Stomach smooth muscle (tissue), 2 donors: Measurements from ENCODE around the gene GEMIN5.

ENCODE experiments used
- H3K27ac ChIP-seq: one replicate; pipeline ENCODE4 v1.7.0; 2013; ENCODE audit warnings: mild to moderate bottlenecking, low read length, inconsistent platforms
- H3K27me3 ChIP-seq, 2 donors: one replicate each; pipeline ENCODE4 v1.7.0; 2013; ENCODE audit warnings: low read length in 2 of 2; ENCODE audit not compliant: insufficient read depth in 2 of 2, control insufficient read depth in 1 of 2
- H3K36me3 ChIP-seq, 2 donors: one replicate each; pipeline ENCODE4 v1.7.0; 2013; ENCODE audit warnings: low read length in 2 of 2; ENCODE audit not compliant: control insufficient read depth in 2 of 2, insufficient read depth in 2 of 2
- H3K4me1 ChIP-seq: one replicate; pipeline ENCODE4 v1.7.0; 2013; ENCODE audit warnings: low read length; ENCODE audit not compliant: control insufficient read depth, insufficient read depth
- H3K4me3 ChIP-seq, 2 donors: one replicate each; pipeline ENCODE4 v1.7.0; 2013; ENCODE audit warnings: low read length in 2 of 2
- H3K9ac ChIP-seq, 2 donors: one replicate each; pipeline ENCODE4 v1.7.0; 2013; ENCODE audit warnings: low read length in 2 of 2, mild to moderate bottlenecking in 1 of 2
- H3K9me3 ChIP-seq, 2 donors: one replicate each; pipeline ENCODE4 v1.7.0; 2013; ENCODE audit warnings: low read length in 2 of 2; ENCODE audit not compliant: control insufficient read depth in 2 of 2
- donor health status: healthy.
- donor health status: Pancreatic carcinoma.

The GEMIN5 gene

DNA sequence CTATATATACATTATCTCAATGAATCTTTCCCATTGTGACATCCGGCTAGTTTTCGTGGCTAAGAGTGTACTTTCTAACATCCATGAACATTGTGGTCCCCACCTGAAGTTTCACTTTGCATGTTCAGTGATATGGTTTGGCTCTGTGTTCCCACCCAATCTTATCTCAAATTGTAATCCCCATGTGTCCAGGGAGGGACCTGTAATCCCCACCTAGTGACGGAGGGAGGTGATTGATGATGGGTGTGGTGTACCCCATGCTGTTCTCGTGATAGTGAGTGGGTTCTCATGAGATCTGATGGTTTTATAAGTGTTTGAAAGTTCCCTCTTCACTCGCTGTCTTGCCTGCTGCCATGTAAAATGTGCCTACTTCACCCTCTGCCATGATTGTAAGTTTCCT is 30.9 kb upstream of the GEMIN5 start:
- Histone ChIP-seq H3K27me3 (no peaks in the 10 kb centered on the region), H3K9me3 (no peaks in the 10 kb centered on the region), H3K27ac (no peak overlapping the region), H3K4me3 (no peak overlapping the region), H3K36me3 (peaks cover 10 to 11% of the 10 kb centered on the region in 2 donors), H3K9ac (no peak overlapping the region), H3K4me1 (no peaks in the 10 kb centered on the region)

DNA sequence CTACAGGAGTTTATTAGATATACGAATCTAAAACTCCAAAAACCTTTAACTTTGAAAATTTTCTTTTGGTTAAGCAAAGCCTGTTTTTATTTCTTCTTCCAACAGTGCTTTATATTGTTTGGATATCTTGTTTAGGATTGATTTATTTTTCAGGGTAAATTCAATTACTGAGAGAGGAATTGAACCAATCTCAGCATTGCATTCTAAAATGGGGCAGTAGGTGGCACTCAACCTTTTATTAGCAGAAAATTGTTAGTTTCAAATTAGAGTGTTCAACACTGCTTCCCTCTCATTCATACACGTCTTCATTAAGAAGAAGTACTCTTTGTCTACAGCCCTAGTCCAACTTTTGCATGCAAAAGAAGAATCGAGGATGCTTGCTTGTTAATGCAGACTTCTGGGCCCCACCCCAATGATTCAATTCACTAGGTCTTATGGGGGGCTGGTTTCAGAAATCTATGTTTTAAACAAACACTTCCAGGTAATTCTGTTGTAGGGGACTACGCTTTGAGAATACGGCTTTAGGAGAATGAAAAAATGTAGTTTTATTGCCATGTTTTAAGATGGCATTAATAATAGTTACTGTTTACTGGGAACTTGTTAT is 29.5 kb upstream of the GEMIN5 start:
- H3K27me3 ChIP-seq, result no peaks in the 10 kb centered on the region
- no peaks in the 10 kb centered on the region for H3K9me3 ChIP-seq
- H3K27ac ChIP-seq, result no peak overlapping the region
- H3K9ac ChIP-seq, result no peak overlapping the region
- no peaks in the 10 kb centered on the region for H3K4me1 ChIP-seq
- peaks cover 11 to 12% of the 10 kb centered on the region in 2 donors for H3K36me3 ChIP-seq
- no peak overlapping the region for H3K4me3 ChIP-seq

DNA sequence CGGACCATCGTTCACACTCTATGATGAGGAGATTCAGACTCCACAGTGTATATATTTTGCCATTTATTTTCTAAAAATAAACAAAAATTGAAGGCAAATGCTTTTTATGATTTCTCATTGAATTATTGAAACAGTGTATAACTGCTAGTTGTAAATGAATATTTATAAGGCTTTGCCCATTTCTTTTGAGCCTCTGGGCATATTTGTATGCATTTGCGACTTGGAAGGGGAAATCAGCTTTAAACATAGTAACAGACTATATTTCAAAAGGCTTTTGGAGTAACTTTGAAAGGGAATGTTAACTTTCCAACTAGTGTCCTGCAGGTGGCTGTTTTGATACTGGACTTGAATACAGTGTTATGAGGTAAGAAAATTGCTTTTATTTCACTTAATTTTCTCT is 28.9 kb upstream of the GEMIN5 start:
- Histone ChIP-seq H3K4me1 (no peaks in the 10 kb centered on the region), H3K36me3 (peaks cover 15 to 16% of the 10 kb centered on the region in 2 donors), H3K9me3 (no peaks in the 10 kb centered on the region), H3K27me3 (no peaks in the 10 kb centered on the region), H3K4me3 (no peak overlapping the region), H3K9ac (no peak overlapping the region), H3K27ac (no peak overlapping the region)

DNA sequence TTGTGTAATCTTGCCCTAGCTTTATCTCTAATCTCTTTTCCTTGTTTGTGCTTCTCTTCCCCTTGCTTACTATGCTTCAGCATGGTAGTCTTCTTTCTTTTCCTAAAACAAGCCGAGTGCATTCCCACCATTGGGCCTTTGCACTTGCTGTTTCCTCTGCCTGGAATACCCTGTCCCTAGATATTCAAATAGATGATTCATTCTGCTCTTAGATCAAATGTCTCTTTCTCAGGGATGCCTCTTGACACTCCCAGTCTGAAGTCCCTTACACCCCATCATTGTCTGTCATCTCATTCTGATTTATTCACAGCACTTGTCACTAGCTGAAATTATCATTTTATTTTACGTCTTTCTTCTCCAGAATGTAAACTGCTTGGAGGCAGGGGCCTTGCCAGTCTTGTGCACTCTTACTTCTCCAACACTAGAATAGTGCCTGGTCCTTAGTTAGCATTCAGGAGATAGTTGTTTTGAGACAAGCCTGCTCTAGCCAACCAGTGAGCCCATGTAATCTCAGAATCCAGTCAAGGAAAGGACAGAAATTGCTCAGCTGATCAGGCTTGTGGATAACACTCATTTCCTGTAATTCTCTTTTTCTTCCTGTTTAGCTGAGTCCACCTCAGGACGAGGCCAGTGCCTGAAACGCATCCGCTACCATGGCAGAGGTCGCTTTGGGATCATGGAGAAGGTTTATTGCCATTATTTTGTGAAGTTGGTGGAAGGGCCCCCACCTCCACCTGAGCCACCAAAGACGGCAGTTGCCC is 28.2 kb upstream of the GEMIN5 start:
- no peak overlapping the region for H3K9ac ChIP-seq
- H3K27me3 ChIP-seq, result no peaks in the 10 kb centered on the region
- no peak overlapping the region for H3K27ac ChIP-seq
- no peaks in the 10 kb centered on the region for H3K9me3 ChIP-seq
- H3K4me3 ChIP-seq, result no peak overlapping the region
- H3K4me1 ChIP-seq, result no peaks in the 10 kb centered on the region
- H3K36me3 ChIP-seq, result peaks cover 19 to 20% of the 10 kb centered on the region in 2 donors

DNA sequence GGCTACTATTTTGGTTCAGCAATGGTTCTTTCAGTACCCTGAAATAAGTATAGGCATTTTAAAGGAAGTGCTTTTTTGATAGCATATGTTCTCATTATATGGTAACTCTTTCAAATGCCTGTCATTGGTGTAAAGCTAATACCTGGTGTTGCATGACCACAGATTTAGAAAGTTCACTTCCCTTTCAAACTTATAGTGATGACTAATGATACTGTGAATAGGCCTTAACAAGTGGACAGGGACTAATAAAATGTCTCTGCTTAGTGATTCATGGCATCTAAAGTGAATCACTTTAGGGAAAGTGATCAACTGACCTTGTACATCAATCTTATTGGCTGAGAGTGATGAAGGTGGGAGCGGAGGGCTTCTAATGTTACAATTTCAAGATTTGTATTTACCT is 24.5 kb upstream of the GEMIN5 start:
- Histone ChIP-seq H3K9me3 (no peaks in the 10 kb centered on the region), H3K27me3 (no peaks in the 10 kb centered on the region), H3K36me3 (peaks cover 30 to 39% of the 10 kb centered on the region in 2 donors), H3K27ac (no peak overlapping the region), H3K9ac (no peak overlapping the region), H3K4me1 (no peaks in the 10 kb centered on the region), H3K4me3 (no peak overlapping the region)

DNA sequence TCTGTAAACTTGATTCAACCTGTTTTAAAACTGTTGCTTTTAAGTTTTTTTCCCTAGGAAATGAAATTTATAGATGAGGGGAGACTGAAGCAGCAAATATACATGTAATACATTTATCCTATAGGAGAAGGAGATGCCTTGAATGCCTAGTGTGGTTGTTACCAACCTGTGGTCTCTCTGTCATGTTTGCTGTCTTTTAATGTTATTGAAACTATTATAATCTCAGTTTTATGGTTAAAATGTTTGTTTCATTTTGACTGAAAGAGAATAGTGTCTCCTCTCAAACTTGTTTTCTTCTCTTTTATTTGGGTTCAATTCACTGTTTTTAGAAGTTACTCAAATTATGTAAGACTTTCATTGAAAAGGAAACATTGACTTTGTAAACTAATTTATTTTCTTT is 18.7 kb upstream of the GEMIN5 start:
- Histone ChIP-seq H3K4me3 (no peak overlapping the region), H3K9me3 (no peaks in the 10 kb centered on the region), H3K9ac (no peak overlapping the region), H3K4me1 (no peaks in the 10 kb centered on the region), H3K36me3 (peaks cover 23 to 27% of the 10 kb centered on the region in 2 donors), H3K27ac (no peak overlapping the region), H3K27me3 (no peaks in the 10 kb centered on the region)

DNA sequence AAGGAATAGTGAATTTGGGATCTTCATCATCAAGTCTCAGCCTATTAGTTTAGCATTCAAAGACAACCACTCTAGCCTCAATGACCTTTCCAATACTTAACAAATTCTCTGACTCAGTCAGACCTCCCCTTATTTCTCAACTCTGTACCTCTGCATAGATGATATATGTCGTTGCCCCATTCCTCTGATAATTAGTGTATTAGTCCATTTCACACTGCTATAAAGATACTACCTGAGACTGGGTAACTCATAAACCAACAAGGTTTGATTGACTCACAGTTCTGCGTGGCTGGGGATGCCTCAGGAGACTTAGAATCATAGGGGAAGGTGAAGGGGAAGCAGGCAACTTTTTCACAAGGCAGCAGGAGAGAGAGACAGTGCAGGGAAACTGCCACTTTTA is 11.8 kb upstream of the GEMIN5 start:
- Histone ChIP-seq H3K27me3 (no peaks in the 10 kb centered on the region), H3K9ac (no peak overlapping the region), H3K4me3 (no peak overlapping the region), H3K4me1 (no peaks in the 10 kb centered on the region), H3K36me3 (peaks cover 0 to 3% of the 10 kb centered on the region in 2 donors), H3K9me3 (no peaks in the 10 kb centered on the region), H3K27ac (no peak overlapping the region)

DNA sequence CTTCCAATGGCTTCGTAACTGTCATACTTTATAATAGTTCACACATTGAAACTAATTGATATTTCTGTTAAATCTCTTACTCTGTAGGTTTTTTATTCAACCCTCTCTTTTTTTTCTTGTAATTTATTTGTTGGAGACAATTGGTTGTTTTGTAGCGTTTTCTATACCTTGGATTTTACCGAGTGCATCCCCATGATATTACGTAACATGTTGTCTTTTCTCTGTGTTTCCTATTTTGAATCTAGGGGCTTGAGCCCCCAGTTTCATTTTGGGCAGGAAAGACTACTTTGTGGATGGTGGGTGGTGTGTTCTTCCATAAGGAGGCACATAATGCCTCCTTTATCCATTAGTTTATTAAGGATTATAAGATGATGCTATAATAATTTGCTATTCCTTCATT is 10.3 kb upstream of the GEMIN5 start:
- no peak overlapping the region for H3K9ac ChIP-seq
- no peak overlapping the region for H3K27ac ChIP-seq
- peaks cover 0 to 3% of the 10 kb centered on the region in 2 donors for H3K36me3 ChIP-seq
- no peaks in the 10 kb centered on the region for H3K9me3 ChIP-seq
- no peaks in the 10 kb centered on the region for H3K27me3 ChIP-seq
- H3K4me3 ChIP-seq, result no peak overlapping the region
- H3K4me1 ChIP-seq, result no peaks in the 10 kb centered on the region

DNA sequence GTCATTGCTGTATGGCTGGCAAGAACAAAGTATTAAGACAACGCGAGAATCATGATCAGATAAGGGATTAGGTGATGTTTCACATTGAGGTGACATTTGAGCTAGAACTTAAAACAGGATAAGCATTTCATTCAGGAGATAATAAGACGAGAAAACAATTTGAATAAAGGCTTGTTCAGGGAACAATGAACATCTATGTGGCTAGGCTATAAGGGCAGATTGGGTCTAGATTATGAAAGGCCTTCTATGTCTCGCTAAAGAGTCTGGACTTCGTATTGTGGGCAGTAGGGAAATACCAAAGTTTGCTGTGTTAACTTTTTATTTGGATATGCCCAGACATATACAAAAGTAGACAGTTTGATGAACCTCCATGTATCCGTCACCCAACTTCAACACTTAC is 9.8 kb upstream of the GEMIN5 start:
- no peaks in the 10 kb centered on the region for H3K4me1 ChIP-seq

DNA sequence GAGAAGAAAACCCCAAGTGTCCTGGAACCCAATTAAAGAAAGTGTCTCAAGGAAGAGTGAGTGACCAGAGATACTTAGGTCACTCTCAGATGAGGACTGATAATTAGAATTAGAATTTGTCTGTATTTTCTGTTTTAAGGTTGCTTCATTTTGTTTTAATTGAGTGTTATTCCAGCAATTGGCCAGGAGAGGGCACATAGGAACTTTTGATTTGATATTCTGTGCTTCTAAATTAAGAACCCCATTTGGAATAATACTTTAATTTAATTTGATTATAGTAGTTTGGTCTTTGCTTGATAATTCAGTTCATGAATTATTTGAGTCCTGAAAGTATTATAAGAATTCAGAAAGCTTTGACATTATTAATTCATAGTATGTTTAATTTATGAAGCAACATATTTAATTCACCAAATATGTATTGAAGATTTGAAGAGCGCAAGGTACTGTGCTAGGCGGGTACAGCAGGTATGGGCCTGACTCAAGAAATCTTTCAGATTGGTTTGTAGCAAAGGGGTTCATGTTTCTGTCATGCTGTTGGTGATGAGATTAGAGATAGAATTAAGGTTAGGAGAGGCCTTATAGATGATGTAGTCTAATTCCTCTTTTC is 7.8 kb upstream of the GEMIN5 start:
- no peak overlapping the region for H3K9ac ChIP-seq
- H3K27me3 ChIP-seq, result no peaks in the 10 kb centered on the region
- H3K4me1 ChIP-seq, result peaks cover 6% of the 10 kb centered on the region
- H3K36me3 ChIP-seq, result peaks cover 0 to 3% of the 10 kb centered on the region in 2 donors
- H3K9me3 ChIP-seq, result no peaks in the 10 kb centered on the region
- no peak overlapping the region for H3K4me3 ChIP-seq
- no peak overlapping the region for H3K27ac ChIP-seq

More for the DNA sequence above, 9.8 kb upstream of the GEMIN5 start:
- no peak overlapping the region for H3K9ac ChIP-seq
- no peak overlapping the region for H3K4me3 ChIP-seq
- no peaks in the 10 kb centered on the region for H3K27me3 ChIP-seq
- H3K36me3 ChIP-seq, result peaks cover 0 to 3% of the 10 kb centered on the region in 2 donors
- no peak overlapping the region for H3K27ac ChIP-seq
- H3K9me3 ChIP-seq, result no peaks in the 10 kb centered on the region

DNA sequence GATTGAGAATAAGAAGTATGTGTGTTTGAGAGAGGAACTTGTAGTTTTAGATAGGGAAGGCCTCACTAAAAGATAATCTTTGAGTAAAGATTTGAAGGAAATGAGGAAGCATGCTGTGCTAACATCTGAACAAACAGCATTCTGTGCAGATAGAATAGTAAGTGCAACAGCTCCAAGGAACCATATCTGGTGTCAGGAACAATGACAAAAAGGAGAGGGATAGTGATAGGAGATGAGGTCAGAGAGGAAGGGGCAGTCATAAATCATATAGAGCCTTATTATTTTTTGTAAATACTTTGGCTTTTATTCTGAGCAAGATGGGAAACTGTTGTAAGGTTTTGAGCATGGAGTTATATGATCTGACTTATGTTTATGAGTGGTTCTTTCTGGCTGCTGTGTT is 6.7 kb upstream of the GEMIN5 start:
- peaks cover 9% of the 10 kb centered on the region for H3K4me1 ChIP-seq
- no peaks in the 10 kb centered on the region for H3K27me3 ChIP-seq
- no peak overlapping the region for H3K4me3 ChIP-seq
- no peak overlapping the region for H3K9ac ChIP-seq
- peaks cover 0 to 3% of the 10 kb centered on the region in 2 donors for H3K36me3 ChIP-seq
- H3K9me3 ChIP-seq, result no peaks in the 10 kb centered on the region
- no peak overlapping the region for H3K27ac ChIP-seq
